ENCODE results near the gene MGMT. TPM values are rescaled to one million over a fixed set of nuclear protein-coding genes. Genes with fewer than 3 reads are reported as not detected.

The MGMT gene
- total RNA-seq, 4 donors from 2014 or later = 10.9 to 37.7 (median 16.0) TPM

DNA sequence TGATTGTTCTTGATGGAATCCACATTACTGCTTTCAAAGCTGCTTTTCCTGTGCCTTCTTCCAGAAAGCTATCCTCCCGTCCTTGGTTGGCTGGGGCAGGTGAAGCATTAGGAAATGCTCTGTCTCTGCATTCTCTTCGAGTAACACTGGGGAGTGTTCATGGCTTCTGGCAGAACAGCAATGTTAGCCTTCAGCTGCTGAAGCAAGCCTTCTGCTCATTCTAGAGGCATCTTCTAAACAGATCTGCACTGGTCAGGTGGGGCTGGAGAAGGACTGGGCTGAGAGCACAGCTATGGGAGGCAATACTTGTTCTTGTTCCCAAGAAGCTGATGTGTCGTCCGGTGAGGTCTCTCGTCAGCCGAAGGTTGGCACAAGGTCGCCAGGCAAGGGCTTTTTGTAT is 80.6 kb downstream of the MGMT start:
- no peak overlapping the region for H3K4me3 ChIP-seq
- no peaks in the 10 kb centered on the region for H3K4me1 ChIP-seq
- no peaks in the 10 kb centered on the region for H3K27me3 ChIP-seq
- no peaks in the 10 kb centered on the region for H3K36me3 ChIP-seq
- no peak for DNase-seq
- no peak for TF ChIP-seq POLR2A (IDR thresholded peaks at IDR 0.05)
- TF ChIP-seq, protein P1, sequence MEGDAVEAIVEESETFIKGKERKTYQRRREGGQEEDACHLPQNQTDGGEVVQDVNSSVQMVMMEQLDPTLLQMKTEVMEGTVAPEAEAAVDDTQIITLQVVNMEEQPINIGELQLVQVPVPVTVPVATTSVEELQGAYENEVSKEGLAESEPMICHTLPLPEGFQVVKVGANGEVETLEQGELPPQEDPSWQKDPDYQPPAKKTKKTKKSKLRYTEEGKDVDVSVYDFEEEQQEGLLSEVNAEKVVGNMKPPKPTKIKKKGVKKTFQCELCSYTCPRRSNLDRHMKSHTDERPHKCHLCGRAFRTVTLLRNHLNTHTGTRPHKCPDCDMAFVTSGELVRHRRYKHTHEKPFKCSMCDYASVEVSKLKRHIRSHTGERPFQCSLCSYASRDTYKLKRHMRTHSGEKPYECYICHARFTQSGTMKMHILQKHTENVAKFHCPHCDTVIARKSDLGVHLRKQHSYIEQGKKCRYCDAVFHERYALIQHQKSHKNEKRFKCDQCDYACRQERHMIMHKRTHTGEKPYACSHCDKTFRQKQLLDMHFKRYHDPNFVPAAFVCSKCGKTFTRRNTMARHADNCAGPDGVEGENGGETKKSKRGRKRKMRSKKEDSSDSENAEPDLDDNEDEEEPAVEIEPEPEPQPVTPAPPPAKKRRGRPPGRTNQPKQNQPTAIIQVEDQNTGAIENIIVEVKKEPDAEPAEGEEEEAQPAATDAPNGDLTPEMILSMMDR (IDR thresholded peaks at IDR 0.05) = no peak
- intact Hi-C loops (cut with DNase I; ENCODE audit: low total_unique reads) = no loop called here
- no peak overlapping the region for H3K27ac ChIP-seq
- H3K9me3 ChIP-seq = no peaks in the 10 kb centered on the region

DNA sequence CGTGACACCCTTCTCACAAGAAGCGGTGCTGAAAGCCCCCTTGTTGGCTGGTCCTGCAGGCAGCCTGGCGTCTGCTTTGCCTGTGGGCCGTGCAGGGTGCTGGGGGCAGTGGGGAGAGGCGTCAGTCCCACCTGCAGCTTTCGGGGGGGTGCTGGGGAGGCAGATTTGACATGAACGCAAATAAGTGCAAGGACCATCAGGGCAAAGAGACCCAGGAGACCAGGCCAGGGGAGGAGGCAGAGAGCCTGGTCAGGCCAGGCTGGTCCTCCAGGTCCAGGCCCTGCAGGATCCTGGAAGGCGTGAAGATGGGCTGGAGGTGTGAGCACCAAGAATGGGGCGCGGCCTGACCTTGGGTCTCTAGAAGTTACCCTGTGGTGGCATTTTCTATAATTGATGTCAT is 81.6 kb downstream of the MGMT start:
- no peak for DNase-seq
- Histone ChIP-seq H3K27ac (no peak overlapping the region), H3K4me3 (no peak overlapping the region), H3K4me1 (no peaks in the 10 kb centered on the region), H3K36me3 (no peaks in the 10 kb centered on the region), H3K9me3 (no peaks in the 10 kb centered on the region), H3K27me3 (no peaks in the 10 kb centered on the region)
- intact Hi-C loops (cut with DNase I; ENCODE audit: low total_unique reads) = no loop called here
- no peak for TF ChIP-seq POLR2A (IDR thresholded peaks at IDR 0.05)
- TF ChIP-seq, protein P1 (IDR thresholded peaks at IDR 0.05) = no peak

DNA sequence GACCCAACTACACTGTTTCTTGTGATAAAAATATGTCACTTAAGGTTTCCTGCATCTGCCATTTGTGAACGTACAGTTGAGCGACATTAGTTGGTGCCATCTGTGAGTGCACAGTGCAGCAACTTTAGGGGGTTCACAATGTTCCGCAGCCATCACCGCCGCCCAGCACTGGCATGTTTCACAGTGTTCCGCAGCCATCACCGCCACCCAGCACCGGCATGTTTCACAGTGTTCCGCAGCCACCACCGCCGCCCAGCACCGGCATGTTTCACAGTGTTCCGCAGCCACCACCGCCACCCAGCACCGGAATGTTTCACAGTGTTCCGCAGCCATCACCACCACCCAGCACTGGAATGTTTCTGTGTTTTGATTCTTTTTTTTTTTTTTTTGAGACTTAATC is 83.0 kb downstream of the MGMT start:
- Histone ChIP-seq H3K9me3 (no peaks in the 10 kb centered on the region), H3K4me1 (no peaks in the 10 kb centered on the region), H3K36me3 (no peaks in the 10 kb centered on the region), H3K27me3 (no peaks in the 10 kb centered on the region), H3K4me3 (no peak overlapping the region), H3K27ac (no peak overlapping the region)
- TF ChIP-seq POLR2A (IDR thresholded peaks at IDR 0.05) = no peak
- TF ChIP-seq, protein P1 (IDR thresholded peaks at IDR 0.05) = no peak
- no peak for DNase-seq
- intact Hi-C loops (cut with DNase I; ENCODE audit: low total_unique reads) = no loop called here

DNA sequence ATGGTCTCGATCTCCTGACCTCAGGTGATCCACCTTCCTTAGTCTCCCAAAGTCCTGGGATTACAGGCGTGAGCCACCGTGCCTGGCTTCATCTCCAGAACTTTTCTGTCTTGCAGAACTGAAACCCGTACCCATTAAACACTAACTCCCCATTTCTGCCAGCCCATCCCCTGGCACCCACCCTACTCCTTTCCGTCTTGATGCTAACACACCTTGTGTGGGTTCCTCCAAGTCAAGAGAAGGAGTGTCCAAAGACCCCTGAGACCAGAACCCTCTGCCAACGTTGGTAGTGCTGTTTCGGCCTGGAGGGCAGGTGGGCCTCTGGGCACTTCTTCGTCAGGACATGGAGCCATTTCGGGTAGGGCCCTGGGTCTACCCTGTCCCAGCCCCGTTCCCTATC is 83.6 kb downstream of the MGMT start:
- intact Hi-C loops (cut with DNase I; ENCODE audit: low total_unique reads) = no loop called here
- no peaks in the 10 kb centered on the region for H3K36me3 ChIP-seq
- H3K27me3 ChIP-seq = no peaks in the 10 kb centered on the region
- DNase-seq = no peak
- no peak overlapping the region for H3K4me3 ChIP-seq
- no peaks in the 10 kb centered on the region for H3K9me3 ChIP-seq
- no peak for TF ChIP-seq POLR2A (IDR thresholded peaks at IDR 0.05)
- TF ChIP-seq, protein P1 (IDR thresholded peaks at IDR 0.05) = no peak
- no peak overlapping the region for H3K27ac ChIP-seq
- H3K4me1 ChIP-seq = no peaks in the 10 kb centered on the region

DNA sequence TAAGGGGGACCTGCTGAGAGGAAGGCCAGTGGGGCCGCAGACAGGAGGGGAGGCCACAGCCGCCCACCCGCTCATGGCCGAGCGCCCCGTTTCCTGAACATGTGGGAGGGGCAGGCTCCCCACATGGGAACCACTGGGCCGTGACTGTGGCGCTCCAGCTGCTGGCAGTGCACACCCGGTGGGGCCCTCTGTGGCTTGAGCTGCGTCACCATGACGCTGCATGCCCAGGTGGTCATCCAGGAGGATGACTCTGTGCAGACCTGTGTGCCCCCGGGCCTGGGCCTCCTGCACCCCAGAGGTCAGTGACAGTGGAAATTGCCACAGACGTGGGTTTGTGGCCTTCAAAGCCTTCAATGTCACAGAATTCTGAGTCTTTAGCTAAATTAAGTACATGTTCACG is 85.1 kb downstream of the MGMT start:
- Histone ChIP-seq H3K27ac (no peak overlapping the region), H3K9me3 (no peaks in the 10 kb centered on the region), H3K36me3 (no peaks in the 10 kb centered on the region), H3K4me1 (no peaks in the 10 kb centered on the region), H3K27me3 (no peaks in the 10 kb centered on the region), H3K4me3 (no peak overlapping the region)
- intact Hi-C loops (cut with DNase I; ENCODE audit: low total_unique reads) = no loop called here
- no peak for DNase-seq
- TF ChIP-seq, protein P1 (IDR thresholded peaks at IDR 0.05) = no peak
- TF ChIP-seq POLR2A (IDR thresholded peaks at IDR 0.05) = no peak
